GM21390 (cell line): ENCODE results near the gene TMTC3.

Experiments used
- ATAC-seq: cut with Tn5 transposase; IDR thresholded peaks from one replicate; pipeline ENCODE4 v1.9.1; 2021; ENCODE audit not compliant: unreplicated experiment

TMTC3 gene

GRCh38 chr12:88223519-88223918 lies 81.4 kb downstream of the TMTC3 start:
- no peak for ATAC-seq

GRCh38 chr12:88225776-88226175 lies 83.7 kb downstream of the TMTC3 start:
- no peak for ATAC-seq

- ATAC-seq, result no peak
Measured at GRCh38 chr12:88227263-88227662, 85.2 kb downstream of the TMTC3 start.

DNA sequence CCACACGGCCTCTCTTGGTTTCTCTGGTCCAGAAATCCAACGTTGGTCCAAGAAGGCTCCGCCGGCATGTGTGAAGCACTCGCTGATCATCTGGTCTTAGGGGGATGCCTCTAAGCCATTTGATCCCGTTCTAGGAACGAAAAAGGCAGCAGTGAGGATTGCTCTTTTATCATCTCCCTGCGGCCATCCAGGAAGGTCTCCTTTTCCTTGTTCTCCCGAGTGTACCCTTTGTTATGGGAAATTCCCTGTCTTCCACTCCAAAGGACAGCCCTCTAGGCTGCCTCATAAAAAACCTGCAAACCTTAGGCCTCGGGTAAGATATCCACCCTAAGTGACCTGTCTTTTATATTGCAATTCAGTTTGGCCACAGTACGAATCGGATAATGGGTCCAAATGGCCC lies 85.8 kb downstream of the TMTC3 start:
- no peak for ATAC-seq

- no peak for ATAC-seq
Measured at GRCh38 chr12:88228720-88229119, 86.6 kb downstream of the TMTC3 start.

- ATAC-seq, result no peak
Measured at GRCh38 chr12:88230271-88230670, 88.2 kb downstream of the TMTC3 start.

GRCh38 chr12:88235183-88235833 lies 93.2 kb downstream of the TMTC3 start:
- ATAC-seq, result no peak

GRCh38 chr12:88237954-88238353 lies 95.8 kb downstream of the TMTC3 start:
- ATAC-seq, result no peak

DNA sequence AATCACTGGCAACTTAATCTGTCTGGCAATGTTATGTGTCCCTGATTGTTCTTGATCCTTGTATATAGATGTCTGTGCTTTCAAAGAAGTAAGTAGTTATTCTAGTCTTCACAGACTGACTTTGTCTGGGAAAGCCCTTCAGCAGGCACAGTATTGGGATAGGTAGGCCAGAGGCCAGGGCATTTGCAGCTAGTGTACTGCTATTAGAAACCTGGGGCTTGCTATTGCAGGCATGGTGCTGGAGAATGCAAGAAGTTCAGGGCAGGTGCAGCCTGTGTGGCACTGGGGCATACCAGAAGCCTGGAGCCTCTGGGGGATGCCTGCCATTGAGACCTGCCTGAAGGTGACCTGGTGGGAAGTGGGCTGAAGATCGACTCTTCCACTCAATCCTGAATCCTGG lies 96.3 kb downstream of the TMTC3 start:
- ATAC-seq, result no peak

- ATAC-seq, result no peak
Measured at GRCh38 chr12:88241862-88242570, 99.9 kb downstream of the TMTC3 start.

GRCh38 chr12:88242571-88242925 lies 100.4 kb downstream of the TMTC3 start:
- ATAC-seq, result no peak

DNA sequence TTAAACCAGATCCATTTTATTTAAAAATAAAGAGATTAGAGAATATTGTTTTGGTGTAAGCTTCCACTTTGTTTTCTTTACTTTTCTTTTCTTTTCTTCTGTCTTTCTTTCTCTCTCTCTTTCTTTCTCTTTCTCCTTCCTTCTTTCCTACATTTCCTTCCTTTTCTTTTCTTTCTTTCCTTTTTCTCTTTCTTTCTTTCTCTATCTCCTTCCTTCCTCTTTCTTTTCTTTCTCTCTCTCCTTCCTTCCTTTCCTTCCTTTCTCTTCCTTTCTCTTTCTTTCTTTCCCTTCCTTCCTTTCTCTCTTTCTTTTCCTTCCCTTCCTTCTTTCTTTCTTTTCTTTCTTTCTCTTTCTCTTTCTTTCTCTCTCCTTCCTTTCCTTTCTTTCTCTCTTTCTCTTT lies 100.8 kb downstream of the TMTC3 start:
- no peak for ATAC-seq

GRCh38 chr12:88243982-88244381 lies 101.9 kb downstream of the TMTC3 start:
- ATAC-seq, result no peak

- no peak for ATAC-seq
Measured at GRCh38 chr12:88245905-88246304, 103.8 kb downstream of the TMTC3 start.

GRCh38 chr12:88247241-88247643 lies 105.1 kb downstream of the TMTC3 start:
- ATAC-seq, result no peak

- ATAC-seq, result no peak
Measured at GRCh38 chr12:88248606-88249005, 106.5 kb downstream of the TMTC3 start.
